Neural progenitor cell (in vitro differentiated cells): Measurements from ENCODE around the gene GABRD.

Source experiments
- CTCF ChIP-seq: fragments of 200-600 bp; sonication (generic); IDR thresholded peaks from 2 replicates; pipeline ENCODE4 v1.5.1; 2017; ENCODE audit warnings: antibody characterized with exemption, mild to moderate bottlenecking
- EZH2 ChIP-seq: fragments of 200-600 bp; sonication (generic); IDR thresholded peaks from 2 replicates; pipeline ENCODE4 v1.6.1; 2017; ENCODE audit warnings: antibody characterized with exemption, mild to moderate bottlenecking, moderate library complexity

- no peak for TF ChIP-seq EZH2
- no peak for TF ChIP-seq CTCF
Observed at GRCh38 chr1:1984560-1985070, 34.5 kb upstream of the GABRD start.
